Dermis microvascular lymphatic vessel endothelial cell (primary cell): ENCODE data around the gene KCNK10. TPM values are rescaled to one million over a fixed set of nuclear protein-coding genes. Genes with fewer than 3 reads are reported as not detected.

Experiments
- DNase-seq, 2 donors: peaks; one replicate each; pipeline versions ENCODE4 v3.0.0 to v3.0.0-alpha.2; 2010; ENCODE audit warnings: low read depth in 2 of 2
- total RNA-seq: library from RNA; depleted of rRNA; stranded (reverse); fragments of >200 nt; gene quantifications from 2 replicates; pipeline ENCODE4 v1.2.1, GENCODE V29; 2014

The KCNK10 gene
- total RNA-seq, 1 donor from 2014 or later: not detected

DNA sequence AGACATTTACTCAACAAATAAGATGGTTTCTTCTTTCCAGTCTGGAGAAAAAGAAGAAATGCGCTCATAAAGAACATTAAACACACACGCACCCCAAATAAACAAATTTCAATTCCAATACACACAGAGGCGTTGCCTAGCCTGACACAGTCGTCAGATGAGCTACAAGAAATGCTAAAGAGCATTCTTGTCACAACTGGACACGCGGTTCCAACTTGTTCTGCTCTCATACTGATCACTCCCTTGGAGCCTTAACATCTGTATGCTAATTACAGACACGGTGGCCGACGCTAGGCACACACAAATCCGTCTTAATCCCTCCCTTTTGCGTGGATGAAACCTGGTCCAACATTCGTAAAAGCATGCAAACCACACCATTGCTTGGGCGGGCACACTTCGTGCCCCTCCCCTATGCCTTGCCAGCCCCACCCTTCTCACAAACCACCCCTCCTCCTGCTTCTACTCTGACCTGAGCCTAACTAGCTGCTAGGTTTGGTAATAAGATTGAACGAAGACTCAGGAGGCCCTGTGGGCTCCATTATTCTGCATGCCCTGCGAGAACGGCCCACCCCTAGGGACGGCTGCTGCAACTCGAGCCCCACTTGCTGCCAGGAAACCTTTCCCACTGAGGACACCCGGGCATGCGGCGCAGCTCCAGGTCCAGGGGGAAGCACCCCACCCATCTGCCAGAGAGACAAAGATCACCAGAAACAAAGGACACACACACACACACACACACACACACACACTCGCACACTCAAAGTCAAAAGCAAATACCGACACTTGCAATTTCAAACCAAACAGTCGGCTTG lies 1.2 kb downstream of the KCNK10 start:
- no peak for DNase-seq

DNA sequence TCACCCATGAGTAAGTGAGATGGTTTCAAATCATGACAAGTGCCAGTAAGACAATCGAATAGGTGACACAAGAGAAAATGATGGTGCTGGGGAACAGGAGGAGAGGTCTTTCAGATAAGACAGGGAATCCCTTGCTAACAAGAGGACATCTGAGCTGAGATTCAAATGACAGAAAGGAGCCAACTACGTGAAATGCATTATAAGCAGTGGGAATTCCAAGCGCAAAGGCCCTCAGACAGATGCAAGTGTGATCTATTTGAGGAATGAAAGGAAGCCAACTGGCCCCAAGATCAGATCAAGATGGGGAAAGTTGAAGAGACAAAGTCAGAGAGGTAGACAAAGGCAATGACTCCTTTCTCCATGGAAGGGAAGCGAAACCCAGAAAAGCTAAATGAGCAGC lies 4.7 kb downstream of the KCNK10 start:
- DNase-seq: no peak

DNA sequence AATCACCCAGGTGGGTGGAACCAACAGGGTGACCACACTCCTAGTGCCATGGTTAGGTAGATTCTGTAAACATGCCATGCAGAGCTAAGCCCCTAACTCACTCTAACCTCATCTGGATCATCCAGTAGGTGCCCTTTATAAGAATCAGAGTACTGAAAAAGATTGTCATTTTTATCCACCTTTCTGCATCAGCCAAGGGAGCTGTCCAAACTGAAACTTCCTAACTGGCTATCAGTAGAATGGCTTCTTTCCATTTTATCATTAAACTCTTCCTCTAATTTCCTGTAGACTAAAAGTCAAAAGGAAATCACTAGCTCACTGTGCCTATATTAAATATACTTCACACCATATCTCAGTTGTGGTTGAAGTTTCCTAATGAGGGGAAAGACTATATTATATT lies 6.5 kb downstream of the KCNK10 start:
- no peak for DNase-seq

DNA sequence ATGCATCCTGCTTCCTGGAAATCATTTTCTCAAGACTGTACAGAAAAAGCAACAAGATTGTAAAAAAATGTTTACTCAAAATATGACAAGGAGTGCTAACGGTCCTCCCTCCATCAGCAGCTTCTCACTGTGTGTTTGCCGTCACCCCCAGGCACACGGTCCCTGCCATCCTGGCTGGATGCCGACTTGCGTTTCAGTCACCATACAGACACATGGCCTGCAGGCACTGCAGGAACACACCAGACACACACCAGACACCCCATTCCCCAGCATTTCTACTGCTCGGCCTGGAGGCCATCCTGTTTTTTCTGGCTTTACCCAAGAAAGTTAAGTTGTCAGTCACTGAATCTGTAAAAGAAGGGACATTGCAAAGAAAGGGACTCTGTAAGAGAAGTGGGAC lies 10.8 kb downstream of the KCNK10 start:
- DNase-seq: no peak

DNA sequence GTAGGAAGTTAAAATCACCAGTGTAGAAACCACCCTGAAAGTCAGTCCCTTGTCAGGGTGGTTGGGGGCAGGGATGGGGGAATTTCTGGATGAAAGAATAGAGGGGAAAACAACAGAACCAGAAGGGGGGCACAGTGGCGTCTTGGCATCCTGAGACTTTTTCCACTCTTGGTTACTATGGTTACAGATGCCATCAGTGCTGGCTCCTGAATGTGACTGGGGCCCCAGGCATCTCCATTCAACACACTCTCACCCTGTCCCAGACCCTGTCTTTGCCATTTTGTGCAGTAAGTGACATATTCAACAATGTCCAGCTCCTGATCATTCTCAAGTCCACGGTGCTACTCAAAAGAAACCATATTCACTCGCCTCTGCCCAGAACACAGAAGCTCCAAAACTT lies 11.3 kb downstream of the KCNK10 start:
- DNase-seq: no peak

DNA sequence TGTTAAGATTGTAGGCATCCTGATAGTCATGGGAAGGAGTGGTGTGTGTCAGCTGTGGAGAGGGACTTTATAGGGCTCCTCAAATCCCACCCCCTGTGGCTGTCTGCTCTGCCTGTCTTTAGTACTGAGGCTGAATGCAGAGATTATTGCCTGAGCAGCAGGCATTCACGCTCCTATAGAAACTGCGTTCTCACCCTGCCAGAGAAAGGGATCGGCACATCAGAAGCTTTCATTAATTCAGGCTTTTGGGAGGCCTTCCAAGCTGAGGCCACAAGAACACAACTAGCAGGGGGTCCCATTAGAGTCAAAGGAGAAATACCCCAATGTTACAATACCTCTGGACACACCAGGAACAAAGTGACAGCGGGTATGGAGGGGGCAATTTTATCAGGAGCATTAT lies 12.6 kb downstream of the KCNK10 start:
- DNase-seq: no peak

DNA sequence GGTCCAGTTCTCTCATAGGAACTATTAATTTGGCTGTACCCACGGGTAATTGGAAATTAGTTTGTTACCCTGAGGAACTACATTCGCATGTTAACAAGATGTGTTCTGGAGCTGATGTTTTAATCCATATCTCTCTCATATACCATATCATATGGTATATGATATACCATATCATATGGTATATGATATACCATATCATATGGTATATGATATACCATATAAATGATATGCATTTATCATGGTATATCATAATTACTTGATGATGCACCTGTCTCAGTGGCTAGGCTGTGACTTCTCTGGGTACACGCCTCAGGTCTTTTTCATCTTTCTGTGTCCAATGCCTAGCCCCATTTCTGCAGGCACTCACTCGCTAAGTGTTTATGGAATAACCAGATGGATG lies 13.0 kb downstream of the KCNK10 start:
- no peak for DNase-seq

DNA sequence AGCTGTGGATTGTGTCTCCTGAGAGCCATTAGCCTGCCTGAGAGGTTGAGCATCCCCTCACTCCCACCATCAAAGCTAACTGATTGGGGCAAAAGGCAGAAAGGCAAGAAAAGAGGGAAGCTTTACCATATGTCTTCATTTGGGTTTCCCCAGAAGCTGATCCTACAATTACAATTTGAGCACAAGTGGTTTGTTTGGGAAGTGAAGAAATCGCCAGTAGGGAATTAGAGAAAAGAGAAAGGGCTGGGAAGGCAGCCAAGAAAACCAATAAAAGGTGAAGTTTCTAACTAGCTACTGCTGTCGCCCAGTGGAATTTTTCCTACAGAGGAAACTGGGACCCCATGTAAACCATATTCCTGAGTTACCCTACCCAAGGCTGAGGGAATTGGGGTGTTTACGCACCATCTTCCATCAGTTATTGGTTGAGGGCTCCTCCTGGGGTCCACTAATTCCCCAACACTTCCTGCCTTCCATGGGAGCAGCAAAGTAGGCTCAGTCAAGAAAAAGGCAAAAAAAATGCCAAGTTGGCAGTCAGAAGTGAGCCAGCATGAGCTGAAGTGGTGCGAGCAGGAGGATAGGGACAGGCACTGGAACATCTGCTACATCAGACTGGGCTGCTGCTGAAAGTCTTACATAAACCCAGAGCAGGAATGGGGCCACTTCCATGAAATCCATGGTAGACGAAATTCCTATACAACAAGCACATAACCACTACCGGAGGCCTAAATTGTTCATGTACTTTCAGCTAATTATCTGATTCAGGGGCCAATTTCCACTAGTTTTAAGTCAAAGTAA lies 17.3 kb downstream of the KCNK10 start:
- no peak for DNase-seq

DNA sequence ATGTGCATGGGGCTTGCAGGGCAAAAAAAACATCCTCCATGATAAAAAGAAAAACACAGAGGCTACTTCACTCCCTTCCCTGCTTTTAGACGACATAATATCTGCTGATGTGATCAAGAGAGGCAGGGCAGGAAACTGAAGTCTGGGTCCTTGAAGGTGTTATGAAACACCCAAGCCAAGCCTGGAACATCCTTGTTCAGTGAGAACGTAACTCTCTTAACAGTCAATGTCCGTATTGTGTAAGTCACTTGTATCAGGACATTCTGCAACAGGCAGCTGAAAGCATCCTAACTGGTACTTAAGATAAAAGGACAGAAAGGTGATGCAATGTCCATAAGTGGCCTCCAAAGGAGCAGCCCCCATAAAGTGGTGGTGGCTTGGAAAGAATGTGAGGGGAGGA lies 20.0 kb downstream of the KCNK10 start:
- no peak for DNase-seq

DNA sequence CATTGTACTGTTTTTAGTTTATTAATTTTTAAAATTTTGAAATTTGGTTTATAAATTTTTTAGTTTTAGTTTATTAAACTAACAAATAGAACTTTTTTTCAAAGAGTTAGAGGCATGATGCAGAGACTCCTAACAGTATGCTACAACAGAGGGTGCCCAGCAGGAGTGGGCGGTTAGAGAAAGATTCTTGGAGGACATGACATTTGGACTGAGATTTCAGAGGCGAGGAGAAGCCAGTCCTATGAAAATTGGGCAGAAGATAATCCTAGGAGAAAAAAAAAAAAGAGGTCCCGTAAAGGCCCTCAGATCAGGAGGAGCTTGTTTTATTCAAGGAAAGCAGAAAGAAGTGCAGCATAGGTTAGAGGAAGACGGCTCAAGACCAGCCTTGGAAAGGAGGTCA lies 21.7 kb downstream of the KCNK10 start:
- DNase-seq: no peak

DNA sequence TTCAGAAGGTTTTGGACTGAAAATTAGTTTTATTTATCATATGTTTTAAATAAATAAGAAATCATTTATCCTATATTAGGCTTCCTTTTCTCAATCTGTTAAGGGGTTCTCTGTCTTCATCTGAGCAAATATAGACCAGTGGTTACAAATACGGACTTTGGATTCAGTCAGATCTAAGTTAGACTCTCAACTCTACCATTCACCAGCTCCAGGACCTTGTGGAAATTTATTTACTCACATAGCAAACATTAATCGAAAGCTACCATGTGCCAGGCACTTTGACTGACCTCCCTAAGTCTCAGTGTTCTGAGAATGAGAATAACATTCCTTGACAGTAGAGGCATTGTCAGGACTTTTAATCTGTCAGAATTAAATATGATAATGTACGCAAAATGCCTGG lies 22.3 kb downstream of the KCNK10 start:
- DNase-seq: no peak

DNA sequence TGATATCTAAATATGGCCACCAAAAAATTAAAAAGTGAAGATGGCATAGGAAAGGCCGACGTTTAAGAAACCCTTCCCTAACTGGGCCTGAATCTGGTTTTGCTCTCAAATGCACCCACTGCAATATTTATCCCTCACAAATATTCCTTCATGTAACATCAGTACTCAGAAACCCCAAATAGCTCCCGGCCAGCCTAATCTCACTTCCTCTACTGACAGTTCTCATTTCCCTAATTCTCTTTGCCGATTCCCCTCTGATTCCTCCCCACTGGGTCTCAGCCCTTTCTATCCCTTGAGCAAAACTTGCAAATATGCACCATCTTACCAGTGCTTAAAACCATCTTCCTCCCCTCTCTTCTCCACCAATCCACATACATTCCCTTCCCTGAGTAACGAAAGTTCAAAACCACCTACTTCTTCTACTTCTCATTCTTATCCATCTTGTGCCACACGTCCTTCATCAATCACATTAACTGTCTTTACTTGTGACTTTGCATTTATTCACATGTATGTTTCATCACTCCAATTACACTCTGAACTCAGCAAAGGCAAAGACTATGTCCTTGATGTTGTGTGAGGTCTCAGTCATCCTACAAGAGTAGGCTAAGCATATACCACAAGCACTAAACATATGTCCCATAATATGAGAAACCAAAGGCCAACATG lies 23.1 kb downstream of the KCNK10 start:
- DNase-seq: no peak

DNA sequence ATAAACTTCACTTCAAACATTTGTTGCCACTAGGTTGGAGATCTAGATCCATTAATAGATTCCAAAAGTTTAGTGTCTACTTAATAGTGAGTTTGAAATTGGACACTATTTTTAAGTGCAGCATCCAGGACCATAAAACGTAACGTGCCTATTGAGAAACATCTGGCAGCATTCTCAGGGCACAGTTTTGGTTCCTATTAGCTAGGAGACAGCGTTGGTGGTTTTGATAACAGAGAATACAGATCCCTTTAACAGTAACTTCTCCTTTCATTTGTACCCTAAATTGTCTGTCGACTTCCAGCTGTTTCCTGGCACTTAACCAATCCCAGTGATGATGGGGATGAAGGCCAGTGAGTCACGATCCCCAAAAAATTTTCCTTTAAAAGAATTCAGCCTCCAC lies 25.8 kb downstream of the KCNK10 start:
- DNase-seq: no peak

DNA sequence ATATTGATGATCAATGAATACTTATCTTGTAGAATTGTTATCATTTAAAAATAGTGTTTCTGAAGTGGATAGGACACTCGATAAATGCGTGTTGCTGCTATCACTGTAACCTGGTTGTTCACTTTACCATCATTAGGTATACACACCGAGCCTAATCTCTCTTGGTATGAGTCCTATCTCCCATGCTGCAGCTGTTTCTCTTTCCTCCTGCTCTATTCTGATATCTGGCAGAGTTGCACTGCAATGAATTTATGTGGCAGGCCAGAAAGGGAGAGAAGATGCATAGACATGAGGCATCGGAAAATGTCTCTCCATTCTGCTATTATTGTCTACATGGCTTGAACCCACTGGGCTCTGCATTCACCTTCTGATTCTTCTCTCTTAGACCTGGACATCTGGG lies 26.7 kb downstream of the KCNK10 start:
- no peak for DNase-seq

DNA sequence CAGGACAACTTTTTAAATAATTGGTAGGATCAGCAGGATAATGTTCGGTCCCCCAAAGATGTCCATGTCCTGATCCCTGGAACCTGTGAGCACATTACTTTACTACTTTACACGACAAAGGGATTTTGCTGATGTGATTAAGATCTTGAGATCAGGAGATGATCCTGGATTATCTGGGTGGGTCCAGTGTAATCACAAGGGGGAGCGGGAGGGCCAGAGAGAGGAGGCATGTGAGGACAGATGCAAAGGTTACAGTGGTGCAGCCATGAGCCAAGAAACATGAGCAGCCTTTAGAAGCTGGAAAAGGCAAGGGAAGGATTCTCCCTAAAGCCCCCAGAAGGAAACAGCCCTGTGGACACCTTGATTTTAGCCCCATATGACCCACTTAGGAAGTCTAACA lies 33.1 kb downstream of the KCNK10 start:
- DNase-seq: no peak

DNA sequence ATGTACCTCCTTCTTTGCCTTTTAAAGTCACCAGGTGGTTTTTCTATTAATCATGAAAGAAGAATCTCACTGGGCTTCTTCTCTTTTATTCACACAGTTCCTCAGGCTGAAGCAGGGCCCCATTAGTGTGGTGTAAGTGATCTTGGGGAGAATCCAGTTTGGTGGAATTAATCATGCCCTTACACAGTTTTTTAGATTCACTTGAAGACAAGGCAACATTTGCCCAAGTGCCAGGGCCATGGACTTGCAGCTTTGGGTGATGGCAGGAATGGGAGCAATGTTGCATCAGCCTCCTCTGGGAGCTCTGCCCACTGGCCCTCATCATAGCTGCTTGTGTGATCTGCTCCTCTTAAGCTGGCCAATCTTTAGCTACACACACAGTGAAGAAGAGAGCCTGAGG lies 33.8 kb downstream of the KCNK10 start:
- DNase-seq: no peak

DNA sequence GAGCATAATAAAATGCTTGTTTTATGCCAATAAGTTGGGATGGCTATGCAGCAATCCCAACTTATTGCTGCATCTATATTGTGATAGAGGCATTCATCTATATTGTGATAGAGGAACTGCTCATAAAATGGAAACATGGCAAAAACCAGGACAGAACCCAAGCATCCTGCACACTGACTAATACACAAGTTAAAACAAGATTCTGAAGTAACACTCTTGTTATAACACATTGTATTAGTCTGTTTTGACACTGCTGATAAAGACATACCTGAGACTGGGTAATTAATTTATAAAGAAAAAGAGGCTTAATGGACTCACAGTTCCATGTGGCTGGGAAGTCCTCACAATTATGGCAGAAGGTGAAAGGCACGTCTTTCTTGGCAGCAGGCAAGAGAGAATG lies 36.8 kb downstream of the KCNK10 start:
- no peak for DNase-seq

DNA sequence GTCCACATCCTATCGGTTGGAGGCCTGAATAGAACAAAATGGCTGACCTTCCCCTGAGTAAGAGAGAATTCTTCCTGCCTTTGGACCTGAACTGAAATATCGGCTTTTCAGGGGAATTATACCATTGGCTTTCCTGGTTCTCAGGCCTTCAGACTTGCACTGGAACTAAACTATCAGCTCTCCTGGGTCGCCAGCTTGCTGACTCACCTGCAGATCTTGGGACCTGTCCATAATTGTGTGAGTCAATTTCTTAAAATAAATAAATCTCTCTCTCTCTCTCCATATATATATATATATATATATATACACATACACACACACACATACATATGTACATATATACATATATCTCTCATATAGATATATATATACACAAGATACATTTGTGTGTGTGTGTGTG lies 41.6 kb downstream of the KCNK10 start:
- DNase-seq: no peak

DNA sequence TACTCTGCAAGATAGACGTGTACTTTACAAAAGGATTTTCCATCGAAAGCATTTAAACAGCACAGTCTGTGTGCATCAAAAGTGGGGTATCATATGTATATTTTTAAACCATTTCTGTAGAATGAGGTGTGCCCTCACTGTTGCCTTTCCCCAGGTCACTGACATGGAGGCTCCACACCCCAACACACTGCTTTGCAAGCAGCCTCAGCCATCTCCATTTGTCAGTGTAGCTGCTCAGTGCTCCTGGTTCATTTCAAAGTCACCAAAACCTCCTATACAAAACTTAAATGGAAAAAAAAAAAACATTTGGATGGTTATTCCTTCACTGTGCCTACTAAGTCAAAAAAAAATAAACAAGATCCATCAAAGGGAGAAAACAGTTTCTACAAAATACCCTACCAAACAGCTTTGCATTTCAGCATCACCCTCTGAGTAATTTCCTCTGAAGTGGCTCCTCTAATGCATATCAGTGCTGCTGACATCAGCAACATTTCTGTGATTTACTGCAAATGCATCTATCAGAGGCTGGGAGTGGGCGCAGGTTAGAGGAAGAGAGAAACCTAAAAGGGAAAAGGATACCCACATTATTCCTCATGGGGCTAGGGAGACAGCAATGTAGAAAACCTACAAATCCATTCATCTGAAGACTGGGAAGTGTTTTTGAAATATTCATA lies 46.0 kb downstream of the KCNK10 start:
- no peak for DNase-seq

DNA sequence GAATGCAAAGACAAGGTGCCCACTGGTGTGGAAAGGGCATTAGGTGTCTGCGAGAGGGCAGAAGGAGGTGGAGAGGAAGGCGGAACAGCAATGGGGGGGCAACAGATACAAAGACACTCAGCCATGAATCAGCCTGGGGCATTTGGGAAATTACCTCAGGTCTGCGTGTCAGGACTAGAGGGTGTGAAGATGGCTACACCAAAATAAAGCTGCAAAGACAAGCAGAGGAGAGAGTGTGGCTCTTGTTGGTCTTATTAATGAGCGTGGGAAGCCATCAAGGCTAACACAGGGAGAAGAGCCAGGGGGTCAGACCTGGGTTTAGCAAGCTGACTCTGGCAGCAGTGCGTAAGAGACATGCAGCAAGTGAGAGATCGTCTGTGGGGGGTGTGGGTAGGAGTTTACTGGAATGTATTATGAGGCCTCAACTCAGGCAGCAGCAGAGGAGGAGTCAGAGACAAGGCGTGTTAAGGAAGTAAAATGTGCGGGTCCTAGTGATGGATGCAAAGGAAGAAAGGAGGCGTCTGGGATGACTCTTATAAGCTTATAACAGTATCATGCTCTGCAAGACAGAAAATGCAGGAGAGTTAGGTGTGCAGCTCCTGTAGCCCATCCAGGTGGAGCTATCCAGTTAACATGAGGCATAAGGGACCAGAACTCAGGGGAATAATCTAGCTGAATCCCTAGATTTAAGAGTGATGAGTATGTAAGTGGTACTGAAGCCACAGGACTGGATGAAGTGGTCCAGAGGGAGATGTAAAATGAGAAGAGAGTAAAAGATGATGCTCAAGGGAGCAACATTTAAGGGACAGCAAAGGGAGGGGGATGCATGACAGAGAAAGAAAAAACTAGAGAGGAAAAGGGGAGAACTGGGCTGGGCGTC lies 50.4 kb downstream of the KCNK10 start:
- no peak for DNase-seq

DNA sequence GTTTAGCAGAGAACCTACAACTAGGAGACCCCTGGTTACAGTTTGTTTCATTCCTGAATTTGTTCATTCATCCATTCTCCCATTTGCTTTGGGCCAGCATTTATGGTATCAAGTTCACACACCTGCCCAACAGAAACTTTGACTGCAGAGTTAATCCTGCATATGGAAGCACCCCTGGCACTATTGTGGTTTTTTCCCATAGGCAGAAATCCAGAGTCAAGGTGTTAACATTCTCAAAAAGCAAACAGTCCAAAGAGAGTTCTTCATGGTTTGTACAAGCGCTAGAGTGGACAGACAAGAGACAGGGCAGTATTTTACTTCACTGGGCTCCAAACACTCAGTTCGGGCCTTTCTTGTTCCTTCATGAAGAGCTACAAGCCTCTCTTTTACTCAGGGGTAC lies 51.9 kb downstream of the KCNK10 start:
- no peak for DNase-seq
